Glutamatergic neuron (in vitro differentiated cells): ENCODE measurements around the gene PIGZ. TPM values are rescaled to one million over a fixed set of nuclear protein-coding genes. Genes with fewer than 3 reads are reported as not detected.

Source experiments
- DNase-seq: peaks from one replicate; pipeline ENCODE4 v3.0.0; 2022
- H3K27ac Mint-ChIP-seq: one replicate; pipeline ENCODE4 v1.8.0; 2020; ENCODE audit warnings: mild to moderate bottlenecking, mixed read lengths, inconsistent platforms; ENCODE audit not compliant: unreplicated experiment
- H3K27me3 Mint-ChIP-seq: one replicate; pipeline ENCODE4 v1.8.0; 2020; ENCODE audit warnings: mild to moderate bottlenecking, moderate library complexity, mixed read lengths, inconsistent platforms; ENCODE audit not compliant: unreplicated experiment
- H3K36me3 Mint-ChIP-seq: one replicate; pipeline ENCODE4 v1.8.0; 2020; ENCODE audit warnings: mild to moderate bottlenecking, mixed read lengths, inconsistent platforms; ENCODE audit not compliant: unreplicated experiment
- H3K4me1 Mint-ChIP-seq: one replicate; pipeline ENCODE4 v1.8.0; 2020; ENCODE audit warnings: mild to moderate bottlenecking, low read depth, mixed read lengths, inconsistent platforms; ENCODE audit not compliant: unreplicated experiment
- H3K4me3 Mint-ChIP-seq: one replicate; pipeline ENCODE4 v1.8.0; 2020; ENCODE audit warnings: mild to moderate bottlenecking, mixed read lengths, inconsistent platforms; ENCODE audit not compliant: unreplicated experiment
- H3K9me3 Mint-ChIP-seq: one replicate; pipeline ENCODE4 v1.8.0; 2020; ENCODE audit warnings: mild to moderate bottlenecking, moderate library complexity, mixed read lengths, inconsistent platforms; ENCODE audit not compliant: unreplicated experiment
- total RNA-seq: library from RNA; stranded (reverse); fragmentation: NEBNext Ultra II Directional; extraction: Animal tissue kit (Norgen Biotek cat#: 25700); gene quantifications from one replicate; pipeline ENCODE4 v1.2.1, GENCODE V29; 2021; ENCODE audit not compliant: unreplicated experiment
- TF ChIP-seq, protein P1 (sequence below): fragments of 200-600 bp; sonication (generic); IDR thresholded peaks from one replicate; pipeline ENCODE4 v1.5.0; 2021; ENCODE audit not compliant: partially characterized antibody, unreplicated experiment

The PIGZ gene
- total RNA-seq, 1 donor from 2014 or later: 4.7 TPM

DNA sequence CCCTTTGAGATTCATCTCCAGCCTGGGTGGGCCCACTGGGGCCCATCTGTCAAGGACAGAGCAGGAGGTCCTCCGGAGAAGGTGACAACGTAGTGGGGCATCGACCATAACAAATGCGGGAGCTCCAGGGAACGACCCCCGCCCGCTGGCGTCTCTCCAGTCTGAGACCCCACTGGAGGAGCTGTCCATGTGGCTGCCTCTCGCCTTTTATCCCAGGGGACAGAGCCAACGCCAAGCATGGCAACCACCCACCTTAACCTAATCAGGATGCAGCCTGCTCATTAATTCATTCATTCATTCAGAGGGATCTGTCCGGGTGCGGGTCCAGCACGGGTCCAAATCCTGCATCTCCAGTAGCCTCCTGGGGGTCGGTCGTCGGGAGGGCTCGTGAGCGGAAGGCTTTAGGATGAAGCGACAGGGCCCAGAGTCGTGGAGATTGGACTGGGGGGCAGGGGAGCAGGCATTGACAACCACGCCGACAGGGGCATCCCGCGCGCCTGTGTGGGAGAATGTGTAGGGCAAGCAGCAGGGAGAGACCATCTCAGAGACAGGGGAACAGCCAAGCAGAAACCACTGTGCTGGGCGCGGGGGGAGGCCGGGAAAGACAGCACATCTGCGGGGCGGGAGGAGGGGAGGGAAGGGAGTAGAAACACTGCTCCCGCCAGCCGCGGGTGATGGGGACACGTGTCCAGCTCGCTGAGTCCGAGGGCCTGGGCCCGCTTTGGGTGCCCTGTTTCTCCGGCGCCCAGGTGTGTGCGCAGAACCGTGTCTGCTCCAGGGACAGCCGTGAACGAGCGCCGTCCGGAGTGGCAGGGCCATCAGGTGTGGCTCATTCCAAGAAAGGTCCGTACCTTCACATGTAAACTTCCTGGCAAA lies 1.9 kb downstream of the PIGZ start:
- H3K4me3 Mint-ChIP-seq: peak overlapping the region; percentile 76
- peaks cover 11% of the 10 kb centered on the region for H3K9me3 Mint-ChIP-seq
- no peak overlapping the region for H3K27ac Mint-ChIP-seq
- peaks cover 33% of the 10 kb centered on the region for H3K27me3 Mint-ChIP-seq
- peak; percentile 64 for DNase-seq
- peaks cover 12% of the 10 kb centered on the region for H3K4me1 Mint-ChIP-seq
- peaks cover 17% of the 10 kb centered on the region for H3K36me3 Mint-ChIP-seq
- TF ChIP-seq, protein P1, sequence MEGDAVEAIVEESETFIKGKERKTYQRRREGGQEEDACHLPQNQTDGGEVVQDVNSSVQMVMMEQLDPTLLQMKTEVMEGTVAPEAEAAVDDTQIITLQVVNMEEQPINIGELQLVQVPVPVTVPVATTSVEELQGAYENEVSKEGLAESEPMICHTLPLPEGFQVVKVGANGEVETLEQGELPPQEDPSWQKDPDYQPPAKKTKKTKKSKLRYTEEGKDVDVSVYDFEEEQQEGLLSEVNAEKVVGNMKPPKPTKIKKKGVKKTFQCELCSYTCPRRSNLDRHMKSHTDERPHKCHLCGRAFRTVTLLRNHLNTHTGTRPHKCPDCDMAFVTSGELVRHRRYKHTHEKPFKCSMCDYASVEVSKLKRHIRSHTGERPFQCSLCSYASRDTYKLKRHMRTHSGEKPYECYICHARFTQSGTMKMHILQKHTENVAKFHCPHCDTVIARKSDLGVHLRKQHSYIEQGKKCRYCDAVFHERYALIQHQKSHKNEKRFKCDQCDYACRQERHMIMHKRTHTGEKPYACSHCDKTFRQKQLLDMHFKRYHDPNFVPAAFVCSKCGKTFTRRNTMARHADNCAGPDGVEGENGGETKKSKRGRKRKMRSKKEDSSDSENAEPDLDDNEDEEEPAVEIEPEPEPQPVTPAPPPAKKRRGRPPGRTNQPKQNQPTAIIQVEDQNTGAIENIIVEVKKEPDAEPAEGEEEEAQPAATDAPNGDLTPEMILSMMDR: no peak

- Mint-ChIP-seq H3K4me3 (no peak overlapping the region), H3K9me3 (peaks cover 7% of the 10 kb centered on the region), H3K27me3 (peaks cover 29% of the 10 kb centered on the region), H3K36me3 (peaks cover 14% of the 10 kb centered on the region), H3K27ac (no peak overlapping the region), H3K4me1 (peaks cover 13% of the 10 kb centered on the region)
- no peak for DNase-seq
- TF ChIP-seq, protein P1: no peak
Measured at GRCh38 chr3:196965804-196966173, 2.8 kb downstream of the PIGZ start.

GRCh38 chr3:196965112-196965803 lies 3.4 kb downstream of the PIGZ start:
- Mint-ChIP-seq H3K4me3 (no peak overlapping the region), H3K27me3 (peaks cover 26% of the 10 kb centered on the region), H3K36me3 (peaks cover 11% of the 10 kb centered on the region), H3K9me3 (peaks cover 2% of the 10 kb centered on the region), H3K27ac (no peak overlapping the region), H3K4me1 (peaks cover 13% of the 10 kb centered on the region)
- TF ChIP-seq, protein P1: no peak
- DNase-seq: no peak

DNA sequence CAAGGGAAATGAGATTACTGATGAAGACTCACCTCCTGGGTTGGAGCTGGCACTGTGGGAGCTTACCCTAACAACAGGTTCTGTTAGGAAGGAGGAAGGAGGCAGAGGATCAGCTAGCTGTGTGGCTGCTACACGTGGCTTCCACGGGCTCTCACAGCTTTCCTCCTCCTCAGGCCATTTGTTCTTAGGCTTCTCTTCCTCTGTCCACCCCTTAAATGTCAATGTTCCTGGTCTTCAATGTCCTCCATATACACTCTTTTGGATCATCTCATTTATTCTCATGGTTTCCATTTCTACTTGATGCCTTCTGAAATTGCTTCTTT lies 5.0 kb downstream of the PIGZ start:
- Mint-ChIP-seq H3K4me3 (no peak overlapping the region), H3K27me3 (peaks cover 24% of the 10 kb centered on the region)
- TF ChIP-seq, protein P1: no peak

More for the DNA sequence above, 5.0 kb downstream of the PIGZ start:
- H3K36me3 Mint-ChIP-seq: peaks cover 11% of the 10 kb centered on the region
- no peaks in the 10 kb centered on the region for H3K9me3 Mint-ChIP-seq
- no peak for DNase-seq
- peaks cover 13% of the 10 kb centered on the region for H3K4me1 Mint-ChIP-seq
- H3K27ac Mint-ChIP-seq: no peak overlapping the region
